NB4 (cell line): Measurements from ENCODE around the gene BDKRB2.

Experiments used
- POLR2A ChIP-seq: IDR thresholded peaks from 2 replicates; pipeline ENCODE4 v1.6.1; 2011; ENCODE audit warnings: mild to moderate bottlenecking; ENCODE audit not compliant: insufficient read length; ENCODE audit errors: extremely low read depth
- TF ChIP-seq, protein P1 (sequence below): IDR thresholded peaks from one replicate; pipeline ENCODE4 v1.5.1; 2012; ENCODE audit warnings: low read depth, low read length

DNA sequence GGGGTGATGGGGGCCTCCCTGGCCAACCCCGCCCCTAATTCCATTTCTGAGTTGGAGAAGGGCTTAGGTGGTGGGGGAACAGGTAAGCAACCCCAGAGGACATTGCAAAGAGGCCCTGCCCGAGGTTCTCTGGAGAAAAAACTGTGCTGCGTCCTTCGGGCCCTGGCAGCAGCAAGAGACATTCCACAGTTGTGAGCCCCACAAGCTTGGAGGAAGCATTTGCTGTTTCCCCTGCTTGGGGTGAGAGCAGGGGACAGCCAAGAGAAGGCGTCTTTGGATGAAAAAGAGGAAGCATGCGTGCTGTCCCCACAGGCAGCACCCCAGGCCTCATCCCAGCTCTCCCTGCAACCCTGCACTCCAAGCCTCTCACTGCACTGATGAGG, 1.3 kb downstream of the BDKRB2 start:
- TF ChIP-seq, protein P1, sequence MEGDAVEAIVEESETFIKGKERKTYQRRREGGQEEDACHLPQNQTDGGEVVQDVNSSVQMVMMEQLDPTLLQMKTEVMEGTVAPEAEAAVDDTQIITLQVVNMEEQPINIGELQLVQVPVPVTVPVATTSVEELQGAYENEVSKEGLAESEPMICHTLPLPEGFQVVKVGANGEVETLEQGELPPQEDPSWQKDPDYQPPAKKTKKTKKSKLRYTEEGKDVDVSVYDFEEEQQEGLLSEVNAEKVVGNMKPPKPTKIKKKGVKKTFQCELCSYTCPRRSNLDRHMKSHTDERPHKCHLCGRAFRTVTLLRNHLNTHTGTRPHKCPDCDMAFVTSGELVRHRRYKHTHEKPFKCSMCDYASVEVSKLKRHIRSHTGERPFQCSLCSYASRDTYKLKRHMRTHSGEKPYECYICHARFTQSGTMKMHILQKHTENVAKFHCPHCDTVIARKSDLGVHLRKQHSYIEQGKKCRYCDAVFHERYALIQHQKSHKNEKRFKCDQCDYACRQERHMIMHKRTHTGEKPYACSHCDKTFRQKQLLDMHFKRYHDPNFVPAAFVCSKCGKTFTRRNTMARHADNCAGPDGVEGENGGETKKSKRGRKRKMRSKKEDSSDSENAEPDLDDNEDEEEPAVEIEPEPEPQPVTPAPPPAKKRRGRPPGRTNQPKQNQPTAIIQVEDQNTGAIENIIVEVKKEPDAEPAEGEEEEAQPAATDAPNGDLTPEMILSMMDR = no peak
- TF ChIP-seq POLR2A = no peak
